ENCODE results near the gene PHACTR4.

DNA sequence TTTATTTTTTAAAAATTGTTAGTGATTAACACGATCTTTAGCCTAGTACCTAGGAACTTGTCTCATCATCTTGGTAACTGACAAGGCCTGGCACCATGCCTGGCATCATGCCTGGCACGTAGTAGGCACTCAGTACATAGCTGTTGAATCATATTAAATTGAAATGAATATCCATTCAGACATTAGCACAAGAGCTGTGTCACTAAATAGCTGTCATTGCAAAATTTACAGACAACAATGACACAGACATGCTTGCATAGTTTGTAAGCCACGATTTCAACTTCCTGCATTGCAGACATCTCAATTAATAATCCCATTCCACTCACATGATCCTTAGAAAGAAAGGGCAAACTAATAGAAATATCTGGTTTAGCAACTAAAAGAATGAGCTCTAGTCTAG lies 15.4 kb upstream of the PHACTR4 start:
- TF ChIP-seq, protein P1, sequence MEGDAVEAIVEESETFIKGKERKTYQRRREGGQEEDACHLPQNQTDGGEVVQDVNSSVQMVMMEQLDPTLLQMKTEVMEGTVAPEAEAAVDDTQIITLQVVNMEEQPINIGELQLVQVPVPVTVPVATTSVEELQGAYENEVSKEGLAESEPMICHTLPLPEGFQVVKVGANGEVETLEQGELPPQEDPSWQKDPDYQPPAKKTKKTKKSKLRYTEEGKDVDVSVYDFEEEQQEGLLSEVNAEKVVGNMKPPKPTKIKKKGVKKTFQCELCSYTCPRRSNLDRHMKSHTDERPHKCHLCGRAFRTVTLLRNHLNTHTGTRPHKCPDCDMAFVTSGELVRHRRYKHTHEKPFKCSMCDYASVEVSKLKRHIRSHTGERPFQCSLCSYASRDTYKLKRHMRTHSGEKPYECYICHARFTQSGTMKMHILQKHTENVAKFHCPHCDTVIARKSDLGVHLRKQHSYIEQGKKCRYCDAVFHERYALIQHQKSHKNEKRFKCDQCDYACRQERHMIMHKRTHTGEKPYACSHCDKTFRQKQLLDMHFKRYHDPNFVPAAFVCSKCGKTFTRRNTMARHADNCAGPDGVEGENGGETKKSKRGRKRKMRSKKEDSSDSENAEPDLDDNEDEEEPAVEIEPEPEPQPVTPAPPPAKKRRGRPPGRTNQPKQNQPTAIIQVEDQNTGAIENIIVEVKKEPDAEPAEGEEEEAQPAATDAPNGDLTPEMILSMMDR (IDR thresholded peaks at IDR 0.05): no peak
- no peak for TF ChIP-seq POLR2A (IDR thresholded peaks at IDR 0.05)
